ENCODE measurements around the gene TAX1BP3. TPM values are rescaled to one million over a fixed set of nuclear protein-coding genes. Genes with fewer than 3 reads are reported as not detected.

The TAX1BP3 gene
- total RNA-seq, 1 experiment from 2014 or later: 122 TPM

- BruUV-seq (replicated peaks): no TSS peak
- in situ Hi-C loops (cut with HindIII; ENCODE audit: low pct_unique_long_range_greater_than_20kb, low sequenced_read_pairs) (no loop called here), intact Hi-C loops (cut with micrococcal nuclease; ENCODE audit: unreplicated experiment) (no loop called here)
- Histone ChIP-seq H3K36me3 (ENCODE audit: control insufficient read depth, insufficient read depth, low read length) (no peaks in the 10 kb centered on the region), H3K4me3 (ENCODE audit: low read depth in 2 of 2, low read length in 2 of 2) (no peak overlapping the region), H3K9me3 (ENCODE audit: control insufficient read depth, insufficient read depth, low read depth, low read length) (no peaks in the 10 kb centered on the region), H3K27me3 (ENCODE audit: control insufficient read depth, insufficient read depth, low read length) (no peaks in the 10 kb centered on the region), H3K4me1 (ENCODE audit: control insufficient read depth, insufficient read depth, low read length) (peaks cover 18% of the 10 kb centered on the region), H3K27ac (ENCODE audit: low read length) (no peak overlapping the region)
- POLR2A ChIA-PET: no interaction called here
- CTCF ChIA-PET: no interaction called here
- DNase-seq (ENCODE audit: low read depth, low spot score) (no peak), ATAC-seq (no peak)
- no peak for TF ChIP-seq POLR2AphosphoS5 (IDR thresholded peaks at IDR 0.05; ENCODE audit: low read depth, low read length)
- TF ChIP-seq SIN3A (IDR thresholded peaks at IDR 0.05; ENCODE audit: borderline replicate concordance, insufficient read depth, low read depth, low read length): no peak
- TF ChIP-seq, protein P1, sequence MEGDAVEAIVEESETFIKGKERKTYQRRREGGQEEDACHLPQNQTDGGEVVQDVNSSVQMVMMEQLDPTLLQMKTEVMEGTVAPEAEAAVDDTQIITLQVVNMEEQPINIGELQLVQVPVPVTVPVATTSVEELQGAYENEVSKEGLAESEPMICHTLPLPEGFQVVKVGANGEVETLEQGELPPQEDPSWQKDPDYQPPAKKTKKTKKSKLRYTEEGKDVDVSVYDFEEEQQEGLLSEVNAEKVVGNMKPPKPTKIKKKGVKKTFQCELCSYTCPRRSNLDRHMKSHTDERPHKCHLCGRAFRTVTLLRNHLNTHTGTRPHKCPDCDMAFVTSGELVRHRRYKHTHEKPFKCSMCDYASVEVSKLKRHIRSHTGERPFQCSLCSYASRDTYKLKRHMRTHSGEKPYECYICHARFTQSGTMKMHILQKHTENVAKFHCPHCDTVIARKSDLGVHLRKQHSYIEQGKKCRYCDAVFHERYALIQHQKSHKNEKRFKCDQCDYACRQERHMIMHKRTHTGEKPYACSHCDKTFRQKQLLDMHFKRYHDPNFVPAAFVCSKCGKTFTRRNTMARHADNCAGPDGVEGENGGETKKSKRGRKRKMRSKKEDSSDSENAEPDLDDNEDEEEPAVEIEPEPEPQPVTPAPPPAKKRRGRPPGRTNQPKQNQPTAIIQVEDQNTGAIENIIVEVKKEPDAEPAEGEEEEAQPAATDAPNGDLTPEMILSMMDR (IDR thresholded peaks at IDR 0.05): no peak
- TF ChIP-seq, protein P2, sequence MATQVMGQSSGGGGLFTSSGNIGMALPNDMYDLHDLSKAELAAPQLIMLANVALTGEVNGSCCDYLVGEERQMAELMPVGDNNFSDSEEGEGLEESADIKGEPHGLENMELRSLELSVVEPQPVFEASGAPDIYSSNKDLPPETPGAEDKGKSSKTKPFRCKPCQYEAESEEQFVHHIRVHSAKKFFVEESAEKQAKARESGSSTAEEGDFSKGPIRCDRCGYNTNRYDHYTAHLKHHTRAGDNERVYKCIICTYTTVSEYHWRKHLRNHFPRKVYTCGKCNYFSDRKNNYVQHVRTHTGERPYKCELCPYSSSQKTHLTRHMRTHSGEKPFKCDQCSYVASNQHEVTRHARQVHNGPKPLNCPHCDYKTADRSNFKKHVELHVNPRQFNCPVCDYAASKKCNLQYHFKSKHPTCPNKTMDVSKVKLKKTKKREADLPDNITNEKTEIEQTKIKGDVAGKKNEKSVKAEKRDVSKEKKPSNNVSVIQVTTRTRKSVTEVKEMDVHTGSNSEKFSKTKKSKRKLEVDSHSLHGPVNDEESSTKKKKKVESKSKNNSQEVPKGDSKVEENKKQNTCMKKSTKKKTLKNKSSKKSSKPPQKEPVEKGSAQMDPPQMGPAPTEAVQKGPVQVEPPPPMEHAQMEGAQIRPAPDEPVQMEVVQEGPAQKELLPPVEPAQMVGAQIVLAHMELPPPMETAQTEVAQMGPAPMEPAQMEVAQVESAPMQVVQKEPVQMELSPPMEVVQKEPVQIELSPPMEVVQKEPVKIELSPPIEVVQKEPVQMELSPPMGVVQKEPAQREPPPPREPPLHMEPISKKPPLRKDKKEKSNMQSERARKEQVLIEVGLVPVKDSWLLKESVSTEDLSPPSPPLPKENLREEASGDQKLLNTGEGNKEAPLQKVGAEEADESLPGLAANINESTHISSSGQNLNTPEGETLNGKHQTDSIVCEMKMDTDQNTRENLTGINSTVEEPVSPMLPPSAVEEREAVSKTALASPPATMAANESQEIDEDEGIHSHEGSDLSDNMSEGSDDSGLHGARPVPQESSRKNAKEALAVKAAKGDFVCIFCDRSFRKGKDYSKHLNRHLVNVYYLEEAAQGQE (IDR thresholded peaks at IDR 0.05; ENCODE audit: insufficient read depth in 1 of 2, low read depth in 2 of 2, low read length in 1 of 2): no peak
- no peak for TF ChIP-seq TCF7L2 (IDR thresholded peaks at IDR 0.05; ENCODE audit: low read depth, low read length)
These were observed 9.5 kb downstream of the TAX1BP3 start for GRCh38 chr17:3658784-3659449.

DNA sequence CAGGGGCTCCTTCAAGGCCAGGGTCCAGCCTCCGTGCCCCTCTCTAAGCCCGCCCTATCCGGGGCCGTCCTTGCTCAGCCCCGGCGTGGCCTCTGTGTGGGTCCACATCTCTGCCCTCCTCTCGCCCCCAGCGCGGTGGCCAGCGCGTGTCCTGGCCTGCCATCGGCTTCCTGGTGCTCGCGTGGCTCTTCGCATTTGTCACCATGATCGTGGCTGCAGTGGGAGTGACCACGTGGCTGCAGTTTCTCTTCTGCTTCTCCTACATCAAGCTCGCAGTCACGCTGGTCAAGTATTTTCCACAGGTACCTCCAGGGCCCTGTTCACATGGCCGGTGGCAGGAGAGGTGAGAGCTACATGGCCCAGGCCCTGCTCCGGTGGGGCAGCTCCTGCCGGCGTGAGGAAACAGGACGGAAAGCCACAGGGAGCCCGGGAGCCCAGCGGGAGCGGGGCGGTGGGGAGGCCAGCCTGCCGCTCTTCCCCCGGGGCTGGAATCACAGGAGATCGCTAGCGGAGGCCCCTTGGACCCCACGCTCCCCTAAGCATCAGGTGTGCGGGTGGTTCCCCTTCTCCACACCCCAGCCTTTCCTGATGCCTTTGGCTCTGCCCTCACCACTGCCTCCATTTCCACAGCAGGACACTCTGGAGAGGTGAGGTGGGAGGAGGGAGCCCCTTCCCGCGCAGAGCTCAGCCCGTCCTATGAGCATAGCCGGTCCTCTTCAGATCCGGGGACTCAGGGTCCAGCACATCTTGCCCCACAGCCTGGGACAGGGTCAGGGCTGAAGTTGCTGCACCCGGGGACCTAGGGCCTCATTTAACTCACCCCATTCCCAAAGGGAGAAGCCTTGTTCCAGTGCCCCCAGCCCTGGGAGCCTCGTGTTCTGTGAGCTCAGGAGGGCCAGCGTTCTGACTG lies 10.2 kb downstream of the TAX1BP3 start:
- DNase-seq (ENCODE audit: low read depth, low spot score): no peak
- ChIA-PET CTCF (interaction anchor here (0.6 kb wide), 1 partner anchor 806 kb away, joined by 3 read pairs; no protein-coding TSS in a partner anchor), POLR2A (interaction anchor here (1.0 kb wide), 1 partner anchor 22 kb away, joined by 3 read pairs; the partner anchor contains the start of genes CTNS and SHPK)
- peaks cover 18% of the 10 kb centered on the region for H3K4me1 ChIP-seq (ENCODE audit: control insufficient read depth, insufficient read depth, low read length)
- ATAC-seq: no peak
- no peaks in the 10 kb centered on the region for H3K9me3 ChIP-seq (ENCODE audit: control insufficient read depth, insufficient read depth, low read depth, low read length)
- BruUV-seq (replicated peaks): no TSS peak
- H3K27ac ChIP-seq (ENCODE audit: low read length): no peak overlapping the region
- no peaks in the 10 kb centered on the region for H3K36me3 ChIP-seq (ENCODE audit: control insufficient read depth, insufficient read depth, low read length)
- TF ChIP-seq, protein P1 (IDR thresholded peaks at IDR 0.05): no peak
- TF ChIP-seq, protein P2 (IDR thresholded peaks at IDR 0.05; ENCODE audit: insufficient read depth in 1 of 2, low read depth in 2 of 2, low read length in 1 of 2): no peak
- TF ChIP-seq SIN3A (IDR thresholded peaks at IDR 0.05; ENCODE audit: borderline replicate concordance, insufficient read depth, low read depth, low read length) (no peak), TCF7L2 (IDR thresholded peaks at IDR 0.05; ENCODE audit: low read depth, low read length) (no peak), POLR2AphosphoS5 (IDR thresholded peaks at IDR 0.05; ENCODE audit: low read depth, low read length) (no peak)
- in situ Hi-C loops (cut with HindIII; ENCODE audit: low pct_unique_long_range_greater_than_20kb, low sequenced_read_pairs): no loop called here
- intact Hi-C loops (cut with micrococcal nuclease; ENCODE audit: unreplicated experiment): no loop called here
- H3K27me3 ChIP-seq (ENCODE audit: control insufficient read depth, insufficient read depth, low read length): no peaks in the 10 kb centered on the region
- H3K4me3 ChIP-seq (ENCODE audit: low read depth in 2 of 2, low read length in 2 of 2): no peak overlapping the region
